Activated naive CD8-positive, alpha-beta T cell treated with anti-CD3 and anti-CD28 coated beads, Interleukin-2, amount 10 ng/mL, durations not matched to agents 7 days and 5 days (primary cell): ENCODE measurements around the gene JARID2. TPM values are rescaled to one million over a fixed set of nuclear protein-coding genes. Genes with fewer than 3 reads are reported as not detected.
A peak's percentile ranks its signal among the peaks of the same experiment; 100 is the strongest.
"Not testable (repeated sequence)": the region's sequence is repeated elsewhere in the genome, so short reads cannot be mapped to it uniquely, and the experiment has no call there.

Experiments
- ATAC-seq: fragments of 150-1000 bp; cut with Tn5 transposase; one replicate; pipeline ENCODE4 v1.10.0; 2021; ENCODE audit warnings: low read depth, moderate library complexity
- POLR2A ChIA-PET: fragments of 350-600 bp; sonication (Branson Sonifier 250); formaldehyde crosslinking; loops from one replicate; lab custom pipeline; 2021; ENCODE audit warnings: antibody characterized with exemption; lab: Charles Lee
- DNase-seq: peaks from one replicate; pipeline ENCODE4 v3.0.0; 2021
- H3K27ac Mint-ChIP-seq: one replicate; pipeline ENCODE4 v1.8.0; 2022; ENCODE audit warnings: mild to moderate bottlenecking, mixed read lengths
- H3K27me3 Mint-ChIP-seq: one replicate; pipeline ENCODE4 v1.8.0; 2022; ENCODE audit warnings: mild to moderate bottlenecking, moderate library complexity, mixed read lengths
- H3K36me3 Mint-ChIP-seq: one replicate; pipeline ENCODE4 v1.8.0; 2021; ENCODE audit warnings: mild to moderate bottlenecking, mixed read lengths
- H3K4me1 Mint-ChIP-seq: one replicate; pipeline ENCODE4 v1.8.0; 2021; ENCODE audit warnings: mixed read lengths
- H3K4me3 Mint-ChIP-seq: one replicate; pipeline ENCODE4 v1.8.0; 2022; ENCODE audit warnings: mild to moderate bottlenecking, moderate library complexity, mixed read lengths
- H3K9me3 Mint-ChIP-seq: one replicate; pipeline ENCODE4 v1.8.0; 2021; ENCODE audit warnings: mixed read lengths
- total RNA-seq, 2 experiments: library from RNA; stranded (reverse); gene quantifications; one replicate each; pipeline ENCODE4 v1.2.3, GENCODE V29; 2021

The JARID2 gene
- total RNA-seq, 2 experiments from 2014 or later: 30.0 to 31.5 TPM

DNA sequence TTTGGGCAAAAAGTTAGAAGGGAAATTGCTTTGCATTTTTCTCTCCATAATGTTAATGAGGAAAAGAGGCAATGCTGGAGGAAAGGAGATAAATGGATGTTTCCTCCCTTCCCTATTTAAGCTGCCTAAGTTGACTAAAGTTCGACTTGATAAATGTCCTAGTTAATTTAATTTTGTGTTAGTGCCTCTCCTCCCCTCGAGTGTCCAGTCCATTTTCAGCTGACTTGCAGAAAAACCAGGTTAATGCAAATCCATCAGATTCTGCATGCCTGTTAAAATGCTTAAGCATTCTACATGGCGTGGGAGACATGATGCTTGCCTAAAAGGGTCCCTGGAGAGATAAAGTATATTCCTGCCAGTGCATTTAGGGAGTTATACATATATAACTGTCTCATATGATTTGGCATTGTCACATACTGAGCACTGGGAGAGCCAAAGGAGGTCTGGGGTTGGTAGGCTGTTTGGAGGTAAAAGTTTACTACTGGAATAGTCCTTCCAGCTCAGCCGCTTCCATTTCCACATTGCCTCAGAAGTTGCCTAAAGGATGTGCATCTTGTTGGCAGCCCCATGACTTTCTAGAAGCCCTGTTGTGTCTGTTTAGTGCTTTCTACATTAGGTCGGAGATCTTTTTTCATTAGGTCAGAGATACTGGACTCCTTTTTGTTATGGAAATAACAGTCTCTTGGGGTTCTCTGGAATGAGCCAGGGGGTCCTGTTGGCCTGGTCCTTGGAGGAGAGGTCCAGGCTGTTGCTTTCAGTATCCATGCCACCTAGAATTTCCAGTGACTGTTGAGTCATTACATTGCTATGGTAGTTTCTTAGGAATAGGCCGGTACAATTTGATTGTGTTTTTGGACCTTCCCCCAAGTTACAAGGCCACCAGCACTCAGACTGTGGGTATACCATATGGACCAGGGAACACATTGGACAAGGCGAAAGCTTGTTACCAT is 30.4 kb downstream of the JARID2 start:
- DNase-seq: no peak
- H3K36me3 Mint-ChIP-seq: peaks cover 23% of the 10 kb centered on the region
- POLR2A ChIA-PET: interaction anchor here (0.6 kb wide), 1 partner anchor 56 kb away, joined by 3 read pairs; no protein-coding TSS in a partner anchor
- peaks cover 59% of the 10 kb centered on the region for H3K4me1 Mint-ChIP-seq
- H3K27ac Mint-ChIP-seq: no peak overlapping the region
- H3K9me3 Mint-ChIP-seq: no peaks in the 10 kb centered on the region
- no peak overlapping the region for H3K4me3 Mint-ChIP-seq
- ATAC-seq: no peak
- H3K27me3 Mint-ChIP-seq: no peaks in the 10 kb centered on the region

DNA sequence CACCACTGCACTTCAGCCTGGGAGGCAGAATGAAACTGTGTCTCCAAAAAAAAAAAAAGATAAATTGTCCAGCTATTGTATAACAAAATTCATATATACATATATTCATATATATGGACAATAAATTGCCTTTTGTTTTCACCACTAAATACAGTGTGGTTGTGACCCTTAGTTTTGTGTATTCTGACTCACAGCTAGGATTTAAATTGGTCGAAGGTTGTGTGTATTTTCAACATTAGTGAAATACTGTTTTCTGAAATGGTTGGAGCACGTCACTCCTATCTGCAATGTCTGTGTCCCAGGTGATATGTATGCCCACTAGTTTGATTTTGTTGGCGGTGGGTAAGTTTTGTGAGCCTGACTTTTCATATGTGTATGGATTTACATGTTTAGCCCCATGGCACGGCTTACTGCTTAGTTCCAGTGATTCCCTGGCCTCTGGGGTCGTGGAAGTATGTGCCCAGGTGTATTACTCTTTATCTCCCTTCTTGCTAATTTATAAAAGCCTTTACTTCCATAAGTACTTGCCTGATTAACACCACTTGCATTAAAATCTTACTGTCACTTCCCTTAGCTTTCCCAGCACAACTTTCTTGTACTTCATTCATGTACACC is 33.3 kb downstream of the JARID2 start:
- Mint-ChIP-seq H3K4me1 (peaks cover 61% of the 10 kb centered on the region), H3K36me3 (peaks cover 25% of the 10 kb centered on the region), H3K27me3 (no peaks in the 10 kb centered on the region), H3K9me3 (no peaks in the 10 kb centered on the region), H3K27ac (no peak overlapping the region), H3K4me3 (no peak overlapping the region)
- ATAC-seq: no peak
- DNase-seq: no peak
- POLR2A ChIA-PET: interaction anchor here (0.6 kb wide), 1 partner anchor 83 kb away, joined by 3 read pairs; no protein-coding TSS in a partner anchor

DNA sequence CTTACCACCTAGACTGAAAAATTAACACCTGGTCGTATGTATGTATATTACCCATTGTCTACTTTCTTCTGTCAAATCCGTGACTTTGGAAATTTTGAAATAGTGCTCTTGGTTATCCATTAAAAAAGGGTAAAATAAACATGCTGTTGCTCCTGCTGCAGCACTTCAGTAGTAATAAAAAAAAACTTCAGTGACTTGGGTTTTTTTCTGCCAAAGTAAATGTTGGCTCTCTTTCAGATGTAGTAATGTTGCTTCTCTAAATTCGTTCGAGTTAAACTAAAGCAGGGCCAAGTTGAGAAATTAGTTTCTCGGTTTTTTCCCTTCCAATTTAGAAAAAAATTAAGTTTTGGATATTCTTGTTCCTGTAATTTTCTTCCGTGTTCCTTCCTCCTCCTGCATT is 34.2 kb downstream of the JARID2 start:
- H3K27ac Mint-ChIP-seq: no peak overlapping the region
- ATAC-seq (no peak), DNase-seq (no peak)
- no peaks in the 10 kb centered on the region for H3K9me3 Mint-ChIP-seq
- peaks cover 17% of the 10 kb centered on the region for H3K36me3 Mint-ChIP-seq
- H3K4me1 Mint-ChIP-seq: peaks cover 54% of the 10 kb centered on the region
- POLR2A ChIA-PET: no interaction called here
- no peak overlapping the region for H3K4me3 Mint-ChIP-seq
- H3K27me3 Mint-ChIP-seq: no peaks in the 10 kb centered on the region

DNA sequence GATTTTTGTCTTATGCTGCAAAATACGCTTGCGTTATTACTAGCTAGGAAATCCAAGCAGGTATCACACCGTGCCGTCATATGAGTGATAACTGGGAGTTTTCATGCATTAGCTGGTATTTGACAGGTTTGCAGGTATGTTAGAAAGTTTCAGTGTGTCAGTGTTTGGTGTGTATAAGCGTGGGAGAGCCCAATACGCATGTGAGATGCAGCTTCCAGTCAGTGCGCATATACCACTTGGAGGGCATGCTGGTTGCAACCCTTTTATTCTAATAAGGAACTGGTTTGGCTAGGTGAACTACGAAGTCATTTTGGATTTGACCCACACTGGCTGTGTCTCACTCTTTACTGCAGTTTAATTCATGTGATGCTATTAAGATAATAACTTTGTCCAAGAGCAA is 35.1 kb downstream of the JARID2 start:
- POLR2A ChIA-PET: interaction anchor here (1.4 kb wide), 1 partner anchor 14 kb away, joined by 5 read pairs; no protein-coding TSS in a partner anchor

DNA sequence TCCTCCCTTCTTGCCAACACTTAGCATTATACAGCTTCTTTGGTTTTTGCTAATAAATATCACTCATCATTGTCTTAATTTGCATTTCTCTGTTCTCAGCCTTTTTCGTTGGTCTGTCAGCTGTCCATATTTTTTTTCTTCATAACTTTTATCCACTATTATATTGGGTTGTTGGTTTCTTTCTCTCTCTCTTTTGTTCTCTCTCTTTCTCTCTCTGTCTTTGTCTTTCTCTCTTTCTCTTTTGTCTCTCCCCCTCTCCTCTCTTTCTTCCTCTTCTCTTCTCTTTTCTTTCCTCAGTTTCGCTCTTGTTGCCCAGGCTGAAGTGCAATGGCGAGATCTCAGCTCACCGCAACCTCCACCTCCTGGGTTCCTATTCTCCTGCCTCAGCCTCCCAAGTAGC is 36.5 kb downstream of the JARID2 start:
- Mint-ChIP-seq H3K27ac (peak overlapping the region; percentile 30), H3K9me3 (no peaks in the 10 kb centered on the region), H3K27me3 (no peaks in the 10 kb centered on the region), H3K4me1 (peaks cover 45% of the 10 kb centered on the region), H3K4me3 (no peak overlapping the region), H3K36me3 (peaks cover 14% of the 10 kb centered on the region)
- ATAC-seq (no peak), DNase-seq (no peak)
- POLR2A ChIA-PET: interaction anchor here (1.4 kb wide), 1 partner anchor 16 kb away, joined by 5 read pairs; no protein-coding TSS in a partner anchor

More for the DNA sequence above, 35.1 kb downstream of the JARID2 start:
- H3K27ac Mint-ChIP-seq: peak overlapping the region; percentile 40
- DNase-seq (no peak), ATAC-seq (no peak)
- peaks cover 14% of the 10 kb centered on the region for H3K36me3 Mint-ChIP-seq
- H3K4me1 Mint-ChIP-seq: peaks cover 55% of the 10 kb centered on the region
- H3K4me3 Mint-ChIP-seq: peak overlapping the region; percentile 22
- H3K27me3 Mint-ChIP-seq: no peaks in the 10 kb centered on the region
- no peaks in the 10 kb centered on the region for H3K9me3 Mint-ChIP-seq

DNA sequence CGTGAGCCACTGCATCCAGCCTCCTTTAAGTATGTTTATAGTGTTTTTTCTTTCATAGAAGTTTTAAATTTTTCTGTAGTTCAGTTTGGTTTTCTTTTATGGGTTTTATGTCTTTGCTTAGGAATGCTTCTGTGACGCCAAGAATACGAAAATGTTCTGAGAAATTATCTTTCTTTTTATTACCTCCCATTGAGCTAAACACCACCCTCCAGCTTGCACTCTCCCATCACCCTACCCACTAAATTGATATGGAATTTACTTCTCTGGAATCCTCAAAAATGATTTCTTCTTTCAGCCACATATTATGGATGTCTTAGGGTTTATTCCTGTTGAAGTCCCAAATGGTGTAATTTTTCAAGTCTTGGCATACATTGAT is 38.1 kb downstream of the JARID2 start:
- Mint-ChIP-seq H3K9me3 (no peaks in the 10 kb centered on the region), H3K27me3 (no peaks in the 10 kb centered on the region), H3K27ac (no peak overlapping the region), H3K36me3 (peaks cover 23% of the 10 kb centered on the region), H3K4me3 (no peak overlapping the region), H3K4me1 (peaks cover 53% of the 10 kb centered on the region)
- no peak for DNase-seq
- no peak for ATAC-seq
- POLR2A ChIA-PET: interaction anchor here (0.6 kb wide), 1 partner anchor 40 kb away, joined by 3 read pairs; no protein-coding TSS in a partner anchor

DNA sequence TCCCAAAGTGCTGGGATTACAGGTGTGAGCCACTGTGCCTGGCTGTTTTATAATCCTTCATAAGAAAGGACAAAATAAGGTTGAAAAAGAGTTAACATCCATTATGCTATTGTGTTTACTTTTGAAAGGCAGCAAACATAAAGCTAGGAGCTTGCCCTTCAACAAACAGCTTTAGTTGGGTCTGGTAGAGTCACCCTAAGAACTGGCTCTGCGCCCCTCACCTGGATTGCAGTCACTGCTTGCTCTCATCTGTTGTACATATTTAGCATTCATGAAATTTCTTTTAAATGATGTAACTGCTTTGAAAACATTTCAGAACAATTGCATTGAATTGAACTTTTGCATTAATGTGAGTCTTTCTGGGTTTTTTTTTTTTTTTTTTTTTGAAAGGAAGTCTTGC is 38.9 kb downstream of the JARID2 start:
- H3K9me3 Mint-ChIP-seq: no peaks in the 10 kb centered on the region
- no peaks in the 10 kb centered on the region for H3K27me3 Mint-ChIP-seq
- peaks cover 46% of the 10 kb centered on the region for H3K4me1 Mint-ChIP-seq
- H3K36me3 Mint-ChIP-seq: peaks cover 24% of the 10 kb centered on the region
- ATAC-seq: no peak
- no peak overlapping the region for H3K27ac Mint-ChIP-seq
- no peak overlapping the region for H3K4me3 Mint-ChIP-seq
- DNase-seq: no peak
- POLR2A ChIA-PET: interaction anchor here (0.7 kb wide), 2 partner anchors 35 to 1287 kb away, joined by 3 to 6 read pairs; no protein-coding TSS in a partner anchor

DNA sequence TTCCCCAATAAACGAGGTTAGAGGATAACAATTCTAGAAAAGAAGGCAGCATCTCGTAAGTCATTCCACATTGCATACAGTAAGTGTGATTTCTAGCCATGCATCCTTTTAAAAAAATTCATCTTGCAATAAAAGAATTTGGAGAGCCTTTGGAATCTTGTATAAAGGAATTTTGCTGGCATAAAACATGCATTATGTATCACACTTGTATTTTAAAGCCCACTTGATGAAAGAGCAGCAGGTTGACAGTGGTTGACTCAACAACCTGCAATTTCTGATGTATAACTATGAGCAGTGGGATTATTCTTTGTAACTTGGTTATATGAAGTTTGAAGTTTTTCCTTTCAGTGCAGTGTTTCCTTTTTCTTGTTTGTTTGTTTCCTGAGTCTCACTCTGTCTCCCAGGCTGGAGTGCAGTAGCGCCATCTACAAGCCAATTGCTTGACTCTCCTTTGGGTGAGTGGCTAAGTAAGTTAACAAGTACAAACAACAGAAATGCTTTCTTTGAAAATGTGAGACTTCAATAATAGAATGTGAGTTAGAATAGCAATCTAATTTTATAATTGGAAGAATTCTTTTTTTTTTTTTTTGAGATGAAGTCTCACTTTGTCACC is 39.9 kb downstream of the JARID2 start:
- POLR2A ChIA-PET: interaction anchor here (0.7 kb wide), 2 partner anchors 36 to 1288 kb away, joined by 3 to 6 read pairs; no protein-coding TSS in a partner anchor
- peak; percentile 17 for ATAC-seq
- Mint-ChIP-seq H3K9me3 (no peaks in the 10 kb centered on the region), H3K27me3 (no peaks in the 10 kb centered on the region), H3K4me3 (no peak overlapping the region), H3K27ac (no peak overlapping the region), H3K4me1 (peaks cover 47% of the 10 kb centered on the region), H3K36me3 (peaks cover 28% of the 10 kb centered on the region)
- no peak for DNase-seq

DNA sequence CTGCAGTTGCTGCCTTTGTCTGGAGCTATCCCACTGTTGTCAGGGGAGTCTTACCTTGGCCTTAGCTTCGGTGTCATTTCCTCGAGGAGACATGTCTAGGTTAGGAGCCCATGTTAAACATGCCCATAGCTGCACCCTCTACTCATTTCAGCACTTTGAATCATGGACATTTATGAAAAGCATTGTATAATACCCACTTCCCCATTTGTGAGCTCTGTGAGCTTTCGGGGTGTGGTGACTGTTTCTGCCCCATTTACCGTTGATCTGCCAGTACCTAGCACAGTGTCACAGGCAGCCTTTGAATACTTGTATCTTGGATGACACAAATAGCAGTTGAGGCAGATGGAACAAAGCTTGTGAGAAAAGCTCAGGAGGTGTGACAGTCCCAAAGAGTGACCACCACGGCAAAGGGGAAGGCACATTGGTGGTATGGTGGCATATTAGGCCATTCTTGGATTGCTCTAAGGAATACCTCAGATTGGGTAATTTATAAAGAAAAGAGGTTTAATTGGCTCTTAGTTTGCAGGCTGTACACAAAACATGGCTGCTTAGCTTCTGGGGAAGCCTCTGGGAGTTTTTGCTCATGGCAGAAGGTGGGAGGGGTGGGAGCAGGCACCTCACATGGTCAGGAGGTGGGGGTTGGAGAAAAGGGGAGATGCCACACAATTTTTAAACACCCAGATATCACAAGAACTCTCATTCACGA is 42.0 kb downstream of the JARID2 start:
- Mint-ChIP-seq H3K4me1 (peaks cover 42% of the 10 kb centered on the region), H3K27ac (peak overlapping the region; percentile 32), H3K27me3 (no peaks in the 10 kb centered on the region), H3K9me3 (no peaks in the 10 kb centered on the region), H3K36me3 (peaks cover 28% of the 10 kb centered on the region), H3K4me3 (no peak overlapping the region)
- POLR2A ChIA-PET: interaction anchor here (0.5 to 4.1 kb wide), 2 partner anchors 39 to 41 kb away, joined by 5 to 15 read pairs; no protein-coding TSS in a partner anchor
- ATAC-seq (no peak), DNase-seq (no peak)

DNA sequence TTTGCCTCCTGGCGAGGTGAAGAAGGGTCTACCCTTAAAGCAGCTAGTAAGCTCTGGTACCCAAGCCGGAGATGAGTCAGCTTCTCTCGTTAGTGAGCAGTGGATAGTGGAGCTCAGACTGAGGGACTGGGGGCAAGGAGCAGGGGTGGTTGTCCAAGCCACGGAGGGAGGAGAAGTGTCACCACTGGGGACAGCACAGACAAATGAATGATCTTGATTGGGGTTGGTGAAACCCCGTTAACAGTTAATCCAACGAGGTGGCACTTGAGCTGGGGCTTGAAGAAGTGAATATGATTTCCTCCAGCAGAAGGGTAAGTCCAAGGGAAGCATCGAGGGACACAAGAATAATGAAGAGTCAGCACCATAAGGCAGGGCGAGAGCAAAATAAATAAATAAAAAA is 43.0 kb downstream of the JARID2 start:
- Mint-ChIP-seq H3K36me3 (peaks cover 35% of the 10 kb centered on the region), H3K27me3 (no peaks in the 10 kb centered on the region), H3K27ac (peak overlapping the region; percentile 65), H3K4me3 (peak overlapping the region; percentile 35), H3K4me1 (peaks cover 51% of the 10 kb centered on the region), H3K9me3 (no peaks in the 10 kb centered on the region)
- no peak for DNase-seq
- POLR2A ChIA-PET: interaction anchor here (4.1 kb wide), 1 partner anchor 40 kb away, joined by 15 read pairs; no protein-coding TSS in a partner anchor
- no peak for ATAC-seq

DNA sequence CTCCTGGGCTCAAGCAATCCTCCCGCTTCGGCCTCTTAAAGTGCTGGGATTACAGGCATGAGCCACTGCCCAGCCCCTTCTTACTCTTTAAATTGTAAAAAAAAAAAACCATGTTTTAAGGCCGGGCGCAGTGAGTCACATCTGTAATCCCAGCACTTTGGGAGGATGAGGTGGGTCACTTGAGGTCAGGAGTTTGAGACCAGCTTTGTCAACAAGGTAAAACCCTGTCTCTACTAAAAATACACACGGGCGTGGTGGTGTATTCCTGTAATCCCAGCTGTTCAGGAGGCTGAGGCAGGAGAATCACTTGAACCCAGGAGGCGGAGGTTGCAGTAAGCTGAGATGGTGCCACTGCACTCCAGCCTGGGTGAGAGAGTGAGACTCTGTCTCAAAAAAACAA is 43.6 kb downstream of the JARID2 start:
- H3K4me1 Mint-ChIP-seq: peaks cover 54% of the 10 kb centered on the region
- not testable (repeated sequence) for H3K27ac Mint-ChIP-seq, H3K9me3 Mint-ChIP-seq, ATAC-seq, DNase-seq, H3K27me3 Mint-ChIP-seq, H3K4me3 Mint-ChIP-seq
- POLR2A ChIA-PET: interaction anchor here (4.1 kb wide), 1 partner anchor 41 kb away, joined by 15 read pairs; no protein-coding TSS in a partner anchor
- H3K36me3 Mint-ChIP-seq: peaks cover 36% of the 10 kb centered on the region

DNA sequence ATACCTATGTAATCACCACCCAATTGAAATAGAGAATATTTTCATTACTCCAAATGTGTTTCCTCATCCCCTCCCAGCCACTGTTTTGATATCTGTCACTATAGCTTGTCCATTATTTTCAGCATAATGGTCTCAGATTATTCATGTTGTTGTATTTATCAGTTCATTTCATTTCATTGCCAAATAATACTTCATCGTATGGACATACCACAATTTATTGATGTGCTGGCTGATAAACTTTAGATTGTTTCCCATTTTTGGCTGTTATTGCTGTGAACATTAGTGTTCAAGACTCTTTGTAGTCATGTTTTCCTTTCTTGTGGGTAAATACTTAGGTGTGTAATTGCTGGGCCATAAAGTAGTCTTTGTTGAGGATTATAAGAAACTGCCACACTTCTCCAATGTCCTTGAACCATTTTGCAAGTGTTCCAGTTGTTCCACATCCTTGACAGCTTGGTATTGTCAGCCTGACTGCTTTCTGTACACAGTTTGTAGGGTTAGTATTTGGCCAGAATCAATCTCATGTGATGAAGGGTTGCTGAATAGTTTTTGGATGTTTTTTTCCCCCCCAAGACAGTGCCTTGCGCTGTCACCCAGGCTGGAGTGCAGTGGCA is 44.3 kb downstream of the JARID2 start:
- H3K36me3 Mint-ChIP-seq: peaks cover 40% of the 10 kb centered on the region
- DNase-seq: no peak
- H3K27ac Mint-ChIP-seq: peak overlapping the region; percentile 18
- peaks cover 57% of the 10 kb centered on the region for H3K4me1 Mint-ChIP-seq
- H3K9me3 Mint-ChIP-seq: no peaks in the 10 kb centered on the region
- no peak for ATAC-seq
- H3K27me3 Mint-ChIP-seq: no peaks in the 10 kb centered on the region
- POLR2A ChIA-PET: interaction anchor here (4.1 kb wide), 1 partner anchor 41 kb away, joined by 15 read pairs; no protein-coding TSS in a partner anchor
- no peak overlapping the region for H3K4me3 Mint-ChIP-seq
